Ecto neural progenitor cell (in vitro differentiated cells): ENCODE results near the gene RBMS1.

Experiments
- DNase-seq: peaks from one replicate; pipeline ENCODE4 v3.0.0-alpha.2; 2018; ENCODE audit warnings: low spot score

Gene RBMS1

DNA sequence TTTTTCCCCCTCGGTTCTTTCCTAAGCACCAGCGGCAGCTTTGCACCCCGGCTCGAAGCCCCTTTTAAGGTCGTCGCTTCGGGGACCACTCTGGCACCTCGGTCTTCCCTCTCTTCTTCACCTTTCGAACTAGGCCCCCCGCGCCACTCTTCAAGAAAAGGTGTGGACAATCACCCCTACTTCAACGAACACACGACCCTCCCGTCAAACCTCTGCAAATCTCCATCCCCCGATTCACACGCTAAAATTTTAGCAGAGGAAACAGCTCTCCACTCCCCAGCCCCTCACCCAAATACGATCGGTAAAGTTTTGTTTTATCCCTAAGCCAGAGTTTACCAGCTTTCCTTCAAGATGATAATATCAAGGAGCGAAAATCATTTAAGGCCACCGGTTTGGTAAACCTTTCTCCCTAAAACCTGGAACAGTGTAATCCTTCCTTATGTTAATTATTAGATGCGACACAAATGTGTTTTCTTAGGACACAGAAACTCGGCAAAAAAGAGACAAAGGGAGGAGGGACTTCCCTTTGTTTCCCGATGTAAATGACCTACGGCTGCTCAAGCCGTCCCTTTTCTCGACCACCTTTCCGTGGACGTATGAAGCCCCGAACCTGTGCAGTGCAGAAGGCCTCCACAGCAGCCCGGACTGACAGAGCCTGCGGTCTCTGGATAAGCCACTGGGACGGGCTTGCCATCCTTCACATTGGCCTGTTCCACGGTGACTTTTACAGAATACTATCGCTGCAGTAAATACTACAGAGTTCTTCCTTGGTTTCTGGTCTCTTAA is 85.2 kb downstream of the RBMS1 start:
- no peak for DNase-seq

DNA sequence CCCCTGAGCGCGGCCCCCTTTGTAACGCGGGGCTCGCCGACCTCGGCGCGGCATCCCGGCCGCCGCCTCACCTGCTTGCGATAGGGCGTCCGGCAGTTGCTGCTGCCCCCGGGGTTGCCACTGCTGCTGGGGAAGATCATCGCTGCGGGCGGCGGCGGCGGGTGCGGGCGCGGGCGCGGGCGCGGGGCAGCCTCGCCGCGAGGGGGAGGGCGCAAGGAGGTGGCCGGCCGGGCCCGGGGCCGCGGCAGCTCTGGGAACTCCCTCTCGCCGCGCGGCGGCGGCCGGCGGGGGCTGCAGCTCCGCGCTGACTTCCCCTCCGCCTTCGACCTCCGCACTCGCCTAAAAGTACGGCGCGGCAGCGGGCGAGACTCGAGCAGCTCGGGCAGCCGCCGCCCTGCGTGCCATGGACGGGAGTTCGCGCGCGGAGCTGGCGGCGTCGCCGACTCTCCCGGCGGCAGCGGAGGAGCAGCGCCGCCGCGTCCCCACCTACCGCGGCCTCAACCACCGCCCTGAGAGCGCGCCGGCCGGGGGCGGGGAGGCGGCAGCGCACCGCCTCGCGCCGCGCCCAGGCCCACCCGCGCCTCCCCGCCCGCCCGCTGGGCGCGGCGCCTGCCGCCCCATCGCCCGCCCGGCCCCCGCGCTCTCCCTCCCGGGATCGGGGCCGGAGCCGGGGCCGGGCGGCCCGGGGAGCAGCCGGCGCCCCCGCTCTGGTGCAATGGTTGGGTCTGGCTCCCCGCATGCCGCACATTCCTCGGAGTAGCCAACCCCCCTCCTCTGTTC is 86.0 kb downstream of the RBMS1 start:
- DNase-seq = peak; percentile 79

DNA sequence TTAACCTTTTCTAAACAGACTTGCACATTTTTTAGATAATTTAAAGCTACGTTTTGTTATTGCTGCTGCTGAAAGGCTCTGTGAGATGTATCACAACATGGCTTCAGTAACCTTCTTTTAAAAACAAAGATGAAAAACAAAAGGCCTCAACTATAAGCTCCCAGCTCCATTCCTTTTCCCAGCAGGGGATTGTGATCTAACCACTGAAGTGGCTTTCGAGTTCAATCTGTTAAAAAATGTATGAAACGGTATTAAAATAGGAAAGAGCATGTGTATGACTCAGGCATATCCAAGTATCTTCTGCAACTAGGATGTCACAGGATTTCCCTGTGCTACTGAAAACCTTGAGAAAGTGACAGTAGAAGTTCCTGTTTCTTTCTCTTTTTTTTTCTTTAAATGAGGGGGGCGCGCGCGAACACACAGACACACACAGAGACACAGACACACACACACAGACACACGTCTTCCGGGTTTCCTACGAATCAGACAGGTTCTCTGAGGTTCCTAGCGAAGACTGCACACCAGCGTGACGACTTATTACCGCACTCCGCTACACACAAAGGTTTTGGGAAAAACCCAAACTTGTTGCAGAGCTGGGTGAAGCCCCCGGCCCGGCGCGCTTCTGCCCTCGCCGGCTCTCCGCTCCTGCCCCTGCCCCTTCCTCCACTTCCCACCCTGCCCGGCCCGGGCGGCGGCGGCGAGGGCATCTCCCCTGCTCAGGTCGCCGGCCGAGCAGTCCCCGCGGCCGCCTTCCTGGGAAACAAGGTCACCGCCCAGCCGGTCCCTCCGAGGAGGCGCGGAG is 86.8 kb downstream of the RBMS1 start:
- DNase-seq = no peak

DNA sequence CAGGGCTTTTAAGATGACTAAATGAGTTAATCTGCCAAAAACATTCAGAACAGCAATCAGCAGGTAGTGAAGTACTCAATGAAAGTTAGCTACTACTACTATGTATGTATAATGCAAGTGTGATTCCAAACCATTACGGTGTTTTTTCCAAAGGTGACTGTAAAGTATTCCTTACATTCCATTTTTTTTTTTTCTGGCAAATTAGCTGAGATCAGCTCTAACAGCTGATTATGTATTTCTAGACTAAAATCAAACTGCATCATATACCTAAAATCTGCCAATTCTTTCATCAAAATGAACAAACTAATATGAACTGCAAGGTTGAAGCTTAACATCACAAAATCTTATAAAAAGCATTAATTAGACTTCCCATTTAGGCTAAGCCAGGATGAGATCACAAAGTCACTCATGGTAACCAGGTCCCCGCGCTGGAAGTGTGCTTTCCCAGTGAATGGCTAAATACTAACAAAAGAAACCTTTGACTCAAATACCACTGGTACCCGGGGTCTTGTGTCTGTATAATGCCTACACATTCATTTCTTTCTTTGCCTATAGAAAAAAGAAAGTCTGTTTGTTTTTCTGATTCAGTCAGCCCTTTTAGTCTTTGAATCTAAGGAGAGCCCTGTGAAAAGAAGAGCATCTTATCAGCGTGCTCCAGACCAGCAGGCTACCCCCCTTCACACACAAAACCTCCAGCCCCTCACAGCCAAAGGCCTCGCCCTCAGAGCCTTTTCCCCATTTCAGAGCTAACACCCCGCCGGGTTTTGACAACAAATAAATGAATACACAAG is 88.3 kb downstream of the RBMS1 start:
- peak; percentile 58 for DNase-seq

DNA sequence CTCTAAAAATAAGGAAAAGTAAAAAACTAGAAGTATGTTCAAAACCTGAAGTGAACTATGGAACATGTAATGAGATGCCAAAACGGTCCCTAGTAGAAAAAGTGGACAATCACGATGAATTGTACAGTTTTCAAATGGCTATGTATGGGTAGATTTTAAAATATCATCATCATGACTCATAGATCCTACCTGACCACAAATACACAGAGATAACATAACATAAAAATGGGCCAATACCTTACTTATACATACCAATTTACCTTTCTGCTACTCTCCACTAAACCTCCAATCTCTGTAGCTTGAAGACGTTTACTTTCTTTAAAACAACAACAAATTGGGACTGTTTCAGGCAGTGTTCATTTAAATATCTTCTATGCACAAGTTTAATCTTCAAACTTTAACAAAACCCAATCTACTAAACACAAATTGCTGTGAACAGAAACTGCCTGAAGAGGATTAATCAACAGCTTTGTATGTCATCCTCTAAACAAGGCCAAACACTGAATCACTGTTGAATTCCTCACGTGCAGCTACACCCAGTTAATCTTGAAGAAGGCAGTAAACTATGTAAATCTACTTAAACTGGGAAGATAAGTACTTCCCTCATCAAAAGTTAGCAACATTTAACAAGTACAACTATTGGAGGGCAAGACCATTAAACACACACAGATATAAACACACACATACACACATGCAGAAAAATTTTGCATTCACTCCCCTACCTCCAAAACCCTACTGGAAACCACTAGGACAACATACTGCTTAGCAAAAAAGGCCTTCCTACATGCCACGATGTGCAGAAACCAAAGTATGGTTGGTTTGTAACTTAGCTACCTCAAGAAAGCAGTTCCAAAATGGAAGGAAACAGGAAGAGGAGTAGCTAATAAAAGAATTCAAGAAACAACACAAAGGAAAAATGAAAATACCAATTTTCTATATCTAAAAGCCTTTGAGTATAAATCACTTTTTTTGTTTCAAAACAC is 90.3 kb downstream of the RBMS1 start:
- no peak for DNase-seq

DNA sequence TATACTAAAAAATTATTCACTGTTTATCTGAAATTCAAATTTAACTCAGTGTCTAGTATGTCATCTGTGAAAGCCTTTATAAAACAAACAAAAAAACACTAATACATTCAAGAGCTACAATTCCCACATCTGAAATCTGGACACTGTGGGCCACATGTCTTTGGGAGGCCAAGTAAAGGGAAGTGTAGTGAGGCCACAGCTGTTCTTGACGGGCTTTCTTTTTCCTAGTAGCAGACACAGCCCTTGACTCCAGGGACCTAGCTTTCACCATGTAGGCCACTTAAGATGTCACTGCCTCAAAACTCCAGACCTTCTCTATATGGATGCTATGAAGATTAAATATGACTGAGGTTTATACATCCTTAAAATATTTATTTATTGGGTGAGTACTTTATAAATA is 91.1 kb downstream of the RBMS1 start:
- no peak for DNase-seq

DNA sequence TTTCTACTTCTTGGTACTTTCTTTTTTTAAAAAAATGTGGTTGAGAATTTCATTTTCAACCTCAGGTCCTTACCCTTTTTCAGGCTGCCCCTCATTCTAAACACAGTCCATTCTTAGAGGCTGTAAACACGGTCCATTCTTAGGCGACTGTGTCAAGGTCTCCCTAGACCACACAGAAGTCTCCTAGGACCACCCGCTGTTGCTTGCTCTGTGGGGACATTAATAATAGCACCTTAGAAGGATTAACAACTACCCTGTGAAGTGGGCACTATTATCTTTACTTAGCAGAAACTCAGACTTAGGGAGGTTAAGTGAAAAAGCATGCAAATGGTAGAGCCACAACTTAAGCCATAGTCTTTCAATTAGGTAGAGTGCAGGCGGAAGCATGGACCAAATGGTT is 91.7 kb downstream of the RBMS1 start:
- DNase-seq = no peak

DNA sequence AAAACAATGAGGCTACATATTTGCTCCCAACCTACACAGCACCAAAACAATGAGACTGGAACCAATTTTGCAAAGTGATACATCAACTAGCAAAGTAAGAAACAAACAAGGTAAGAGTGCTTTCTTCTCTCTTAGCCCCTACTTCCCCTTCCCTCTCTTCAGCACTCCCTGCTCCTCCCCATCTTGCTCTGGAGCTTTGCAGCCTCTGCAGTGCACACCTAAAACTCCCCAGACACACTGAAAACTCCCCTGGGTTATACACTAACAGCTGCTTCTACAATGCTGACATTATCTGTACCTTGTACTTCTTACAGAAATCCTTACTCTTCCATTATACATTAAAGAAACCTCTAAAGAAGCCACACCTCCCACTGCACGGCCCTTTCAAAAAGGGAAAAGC is 93.7 kb downstream of the RBMS1 start:
- no peak for DNase-seq

DNA sequence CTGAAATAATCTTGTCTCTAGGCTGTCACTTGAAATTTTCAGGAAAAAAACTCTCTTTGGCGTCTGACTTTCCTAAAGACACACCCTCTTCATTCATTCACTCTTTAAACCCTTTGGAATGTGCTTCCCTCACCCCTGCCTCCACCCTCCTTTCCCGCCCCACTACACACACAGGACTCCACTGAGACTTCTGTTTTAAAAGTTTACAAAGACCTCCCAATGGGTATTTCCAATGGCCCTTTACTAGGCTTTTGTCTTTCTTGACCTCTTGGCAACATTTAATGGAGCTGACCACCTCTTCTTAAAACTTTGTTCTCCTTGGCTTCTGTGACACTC is 96.1 kb downstream of the RBMS1 start:
- peak; percentile 57 for DNase-seq

DNA sequence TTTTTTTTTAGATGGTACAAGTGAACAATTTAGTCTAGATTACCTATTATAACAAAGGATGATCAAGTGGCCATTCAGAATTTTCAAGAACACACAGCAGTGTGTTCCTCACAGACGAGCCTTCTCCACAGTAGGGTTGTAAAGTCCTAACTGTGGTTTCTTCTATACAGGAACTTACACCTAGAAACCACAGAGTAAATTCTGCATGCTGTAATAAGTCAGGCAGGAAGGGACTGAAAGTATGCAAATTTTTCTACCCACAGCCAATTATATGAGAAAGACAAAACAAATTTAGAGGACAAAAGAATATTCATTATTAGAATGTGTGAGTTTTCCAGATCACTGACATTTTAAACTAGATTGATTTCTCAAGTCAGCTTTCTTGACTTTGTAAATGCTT is 99.5 kb downstream of the RBMS1 start:
- DNase-seq = no peak

DNA sequence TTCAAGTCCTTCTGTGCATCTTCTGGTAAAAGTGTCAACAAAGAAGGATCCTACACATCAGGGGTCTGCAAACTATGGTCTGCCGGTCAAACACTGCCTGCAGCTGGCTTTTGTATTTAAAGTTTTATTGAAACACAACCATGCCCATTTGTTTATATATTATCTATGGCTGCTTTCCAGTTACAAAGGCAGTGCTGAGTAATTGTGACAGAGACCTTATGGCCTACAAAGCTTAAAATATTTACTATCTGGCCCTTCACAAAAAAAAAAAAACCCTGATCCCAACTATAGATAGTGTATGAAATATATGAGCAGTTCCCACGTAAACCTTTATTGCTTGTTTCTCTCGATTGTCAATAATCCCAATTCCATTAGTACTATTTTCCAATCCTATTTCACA is 101.4 kb downstream of the RBMS1 start:
- DNase-seq = no peak

DNA sequence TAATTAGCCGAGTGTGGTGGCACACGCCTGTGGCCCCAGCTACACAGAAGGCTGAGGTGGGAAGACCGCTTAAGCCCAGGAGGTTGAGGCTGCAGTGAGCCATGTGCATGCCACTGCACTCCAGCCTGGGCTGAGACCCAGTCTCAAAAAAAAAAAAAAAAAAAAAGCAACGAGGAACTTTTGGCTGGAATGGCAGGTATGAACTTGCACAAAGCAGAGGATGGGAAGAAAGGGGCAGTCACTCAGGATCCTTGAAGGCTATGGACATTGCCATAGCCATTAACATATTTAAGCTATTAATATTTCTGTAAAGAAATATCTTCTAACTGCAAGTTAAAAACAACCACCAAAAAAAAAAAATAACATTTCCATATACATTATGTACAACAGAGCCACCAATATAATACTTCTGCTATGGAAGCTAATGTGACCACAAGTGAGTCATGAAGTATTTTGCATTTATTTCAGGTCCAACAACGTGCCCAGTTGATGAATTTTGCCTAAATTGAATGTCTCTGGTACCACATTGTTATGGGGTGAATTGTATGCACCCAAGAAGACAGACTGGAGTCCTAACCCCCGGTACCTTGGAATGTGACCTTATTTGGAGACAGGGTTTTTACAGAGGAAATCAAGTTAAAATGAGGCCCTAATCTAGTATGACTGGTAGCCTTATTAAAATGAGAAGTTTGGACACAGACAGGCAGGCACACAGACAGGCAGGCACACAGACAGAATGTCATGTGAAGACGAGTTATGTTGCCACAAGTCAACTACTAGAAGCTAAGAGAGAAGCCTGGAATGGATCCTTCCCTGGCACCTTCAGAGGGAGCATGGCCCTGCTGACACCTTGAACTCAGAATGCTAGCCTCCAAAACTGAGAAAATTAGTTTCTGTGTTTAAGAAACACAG is 102.8 kb downstream of the RBMS1 start:
- no peak for DNase-seq

DNA sequence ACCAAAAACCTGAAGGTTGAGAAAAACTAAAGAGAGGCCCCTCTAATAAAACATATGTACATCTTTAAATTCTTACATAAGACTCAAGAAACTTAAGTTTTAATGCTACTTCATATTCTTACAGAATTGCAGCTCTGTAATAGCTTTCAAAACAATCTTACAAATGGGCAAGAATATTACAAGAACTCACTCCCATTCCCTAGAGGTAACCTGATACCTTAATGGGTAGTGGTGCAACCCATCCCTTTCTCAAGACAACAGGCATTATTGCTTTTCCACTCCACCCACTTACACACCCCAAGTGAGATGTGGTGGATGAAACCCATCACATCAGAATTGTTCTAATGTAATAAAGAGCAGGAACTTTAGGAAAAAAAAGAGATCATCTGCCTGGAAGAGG is 103.7 kb downstream of the RBMS1 start:
- DNase-seq = no peak

DNA sequence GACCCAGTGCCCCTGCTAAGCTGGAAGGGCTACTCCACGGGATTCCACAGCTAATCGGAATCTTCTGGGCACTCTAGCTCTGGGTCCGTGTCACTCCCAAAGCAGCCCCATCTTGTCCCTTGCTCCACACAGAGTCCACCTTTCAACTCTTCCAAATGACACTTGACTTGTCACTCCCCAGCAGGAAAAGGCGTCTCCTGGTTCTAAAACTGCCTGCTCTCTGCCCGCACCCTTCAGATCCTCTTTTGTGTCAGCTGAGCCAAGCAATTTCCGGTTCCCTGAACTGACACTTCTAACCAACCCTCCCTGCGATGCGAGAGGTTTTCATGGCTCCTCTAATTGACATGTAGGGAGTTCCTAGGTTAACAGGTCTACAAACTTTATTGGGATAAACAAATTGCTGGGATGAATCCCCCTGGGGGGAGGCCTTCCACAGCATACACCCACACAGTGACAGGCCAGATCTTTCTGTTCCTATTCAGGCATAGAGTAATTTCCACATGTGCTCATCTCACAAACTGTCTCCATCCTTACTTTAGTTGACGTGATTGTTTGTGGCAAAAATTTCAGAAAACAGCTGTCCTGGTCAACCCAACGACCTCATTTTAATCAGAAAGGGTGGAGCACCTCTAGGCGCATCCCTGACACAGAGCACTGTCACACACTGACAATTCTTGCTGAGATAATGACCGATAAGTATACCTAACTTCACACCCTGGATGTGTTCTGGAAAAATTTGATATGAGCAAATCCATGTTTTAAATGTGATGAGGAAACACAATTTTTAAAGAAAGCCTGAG is 104.9 kb downstream of the RBMS1 start:
- no peak for DNase-seq

DNA sequence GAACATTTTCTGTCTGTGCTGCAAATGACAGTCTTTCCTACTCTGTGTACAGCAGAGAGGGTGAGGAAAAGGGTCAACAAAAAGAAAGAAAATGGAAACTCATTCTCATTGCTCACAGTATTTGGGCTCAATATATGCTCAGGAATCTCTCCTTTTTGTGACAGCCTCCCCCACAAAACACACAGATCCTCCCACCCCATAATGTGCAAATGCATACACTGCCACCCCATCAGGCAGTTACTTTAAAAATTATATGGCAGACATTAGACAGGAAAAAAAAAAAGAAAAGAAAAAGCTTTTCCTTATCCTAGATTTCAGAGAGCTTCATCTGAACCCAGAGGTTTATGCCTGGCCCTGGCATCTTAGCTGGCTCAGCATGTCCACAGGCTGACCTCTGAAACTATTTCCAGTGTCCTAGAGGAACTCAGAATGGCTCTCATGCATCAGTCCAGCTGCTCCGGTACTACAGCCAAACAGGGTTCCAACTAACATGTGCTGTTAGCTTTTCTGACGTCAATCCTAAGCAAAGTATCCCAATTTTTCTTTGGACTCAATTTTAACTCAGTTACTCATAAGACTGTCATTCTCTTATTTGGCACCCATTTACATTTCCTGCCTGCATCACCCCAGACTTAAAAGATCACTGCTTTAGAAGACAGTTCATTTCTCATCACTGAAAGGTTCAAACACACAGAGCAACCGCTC is 105.9 kb downstream of the RBMS1 start:
- DNase-seq = no peak

DNA sequence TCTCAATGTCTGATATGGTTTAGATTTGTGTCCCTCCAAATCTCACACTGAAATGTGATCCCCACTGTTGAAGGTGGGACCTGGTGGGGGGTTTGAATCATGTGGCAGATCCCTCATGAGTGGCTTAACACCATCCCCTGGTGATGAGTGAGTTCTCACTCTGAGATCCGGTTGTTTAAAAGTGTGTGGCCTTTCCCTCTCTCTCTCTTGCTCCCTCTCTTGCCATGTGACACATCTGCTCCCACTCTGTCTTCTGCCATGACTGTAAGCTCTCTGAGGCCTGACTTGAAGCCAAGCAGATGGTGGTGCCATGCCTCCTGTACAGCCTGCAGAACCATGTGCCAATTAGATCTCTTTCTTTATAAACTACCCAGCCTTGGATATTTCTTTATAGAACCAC is 108.8 kb downstream of the RBMS1 start:
- DNase-seq = no peak

DNA sequence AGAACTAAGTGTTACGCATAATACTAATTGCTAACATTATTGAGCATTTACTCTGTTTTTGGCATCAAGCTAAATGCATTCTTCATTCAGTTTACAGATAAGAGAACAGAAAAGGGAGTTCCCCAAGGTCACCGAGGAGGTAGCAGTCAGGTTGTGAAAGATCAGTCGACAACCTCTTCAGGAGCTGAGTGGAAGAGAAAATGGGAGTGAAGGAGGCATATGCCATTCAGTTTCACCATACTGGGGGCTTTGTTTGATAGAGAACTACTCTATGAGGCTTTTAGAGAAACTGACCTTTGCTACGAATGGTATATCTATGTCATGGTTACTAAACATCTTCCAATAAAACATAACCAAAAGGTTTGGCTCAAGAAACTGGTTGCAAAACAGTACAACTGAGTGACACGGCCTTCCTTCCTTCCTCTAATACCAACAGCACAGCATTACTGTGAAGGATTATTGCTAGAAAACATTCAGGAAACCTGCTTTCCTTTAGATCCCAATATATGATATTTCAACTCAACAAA is 112.1 kb downstream of the RBMS1 start:
- no peak for DNase-seq

DNA sequence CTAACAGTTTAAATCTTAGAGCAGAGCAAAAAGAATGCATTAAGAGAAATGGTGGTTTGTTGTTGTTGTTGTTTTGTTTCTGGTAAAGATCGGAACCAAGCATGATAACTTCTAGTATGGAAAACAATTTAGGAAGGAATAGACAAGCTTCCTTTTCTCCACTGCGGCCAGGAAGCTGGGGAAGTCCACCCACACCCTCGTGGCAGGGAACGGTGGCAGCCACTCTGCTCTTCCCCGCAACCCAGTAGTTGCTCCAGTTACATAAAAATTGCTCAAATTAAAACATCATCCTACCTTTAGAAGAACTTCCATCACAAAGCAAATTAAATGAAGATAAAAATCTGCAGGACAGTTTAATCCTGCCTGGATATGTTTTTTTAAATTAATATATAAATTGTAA is 113.0 kb downstream of the RBMS1 start:
- DNase-seq = no peak
